Measurements from ENCODE around the gene TUBG1. TPM values are rescaled to one million over a fixed set of nuclear protein-coding genes. Genes with fewer than 3 reads are reported as not detected.
"Not testable (repeated sequence)": the region's sequence is repeated elsewhere in the genome, so short reads cannot be mapped to it uniquely, and the experiment has no call there.

TUBG1 gene
- total and polyA plus RNA-seq, 8 donors: 18.5 to 72.4 (median 45.7) TPM

DNA sequence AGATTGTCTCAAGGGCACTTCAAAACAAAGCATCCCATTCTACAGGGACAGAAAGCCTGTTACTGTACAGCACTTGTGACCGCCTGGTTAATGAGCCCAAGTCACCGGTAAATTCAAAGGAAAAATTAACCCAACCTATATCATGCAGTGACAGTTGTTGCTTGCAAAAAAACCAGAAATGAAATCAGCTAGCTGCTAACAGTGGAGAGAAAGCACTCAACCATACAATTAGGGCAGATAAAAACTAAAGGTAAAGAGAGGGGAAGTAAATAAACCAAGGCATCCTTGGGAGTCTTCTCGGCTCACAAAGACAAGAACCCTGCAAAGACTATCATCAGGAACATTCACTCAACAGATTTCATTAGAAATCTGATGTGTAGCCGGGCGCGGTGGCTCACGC is 6.2 kb upstream of the TUBG1 start:
- Histone ChIP-seq H3K4me3 (no peak overlapping the region), H3K9me3 (no peaks in the 10 kb centered on the region), H3K36me3 (peaks cover 0 to 15% (median 7%) of the 10 kb centered on the region in 4 donors), H3K27ac (no peak overlapping the region), H3K27me3 (no peaks in the 10 kb centered on the region), H3K4me1 (peaks cover 23 to 55% (median 46%) of the 10 kb centered on the region in 4 donors)
- TF ChIP-seq EP300 (IDR thresholded peaks at IDR 0.05) (no peak), POLR2AphosphoS5 (IDR thresholded peaks at IDR 0.05) (no peak), POLR2A (IDR thresholded peaks at IDR 0.05) (no peak)
- TF ChIP-seq, protein P1, sequence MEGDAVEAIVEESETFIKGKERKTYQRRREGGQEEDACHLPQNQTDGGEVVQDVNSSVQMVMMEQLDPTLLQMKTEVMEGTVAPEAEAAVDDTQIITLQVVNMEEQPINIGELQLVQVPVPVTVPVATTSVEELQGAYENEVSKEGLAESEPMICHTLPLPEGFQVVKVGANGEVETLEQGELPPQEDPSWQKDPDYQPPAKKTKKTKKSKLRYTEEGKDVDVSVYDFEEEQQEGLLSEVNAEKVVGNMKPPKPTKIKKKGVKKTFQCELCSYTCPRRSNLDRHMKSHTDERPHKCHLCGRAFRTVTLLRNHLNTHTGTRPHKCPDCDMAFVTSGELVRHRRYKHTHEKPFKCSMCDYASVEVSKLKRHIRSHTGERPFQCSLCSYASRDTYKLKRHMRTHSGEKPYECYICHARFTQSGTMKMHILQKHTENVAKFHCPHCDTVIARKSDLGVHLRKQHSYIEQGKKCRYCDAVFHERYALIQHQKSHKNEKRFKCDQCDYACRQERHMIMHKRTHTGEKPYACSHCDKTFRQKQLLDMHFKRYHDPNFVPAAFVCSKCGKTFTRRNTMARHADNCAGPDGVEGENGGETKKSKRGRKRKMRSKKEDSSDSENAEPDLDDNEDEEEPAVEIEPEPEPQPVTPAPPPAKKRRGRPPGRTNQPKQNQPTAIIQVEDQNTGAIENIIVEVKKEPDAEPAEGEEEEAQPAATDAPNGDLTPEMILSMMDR (IDR thresholded peaks at IDR 0.05): no peak
- intact Hi-C loops (cut with DNase I; ENCODE audit: low total_unique reads): no loop called here
- DNase-seq: no peak
- WGBS, 5 donors: 91 to 94% (median 93%) methylated on average over 7 of the region's 7 CpGs

DNA sequence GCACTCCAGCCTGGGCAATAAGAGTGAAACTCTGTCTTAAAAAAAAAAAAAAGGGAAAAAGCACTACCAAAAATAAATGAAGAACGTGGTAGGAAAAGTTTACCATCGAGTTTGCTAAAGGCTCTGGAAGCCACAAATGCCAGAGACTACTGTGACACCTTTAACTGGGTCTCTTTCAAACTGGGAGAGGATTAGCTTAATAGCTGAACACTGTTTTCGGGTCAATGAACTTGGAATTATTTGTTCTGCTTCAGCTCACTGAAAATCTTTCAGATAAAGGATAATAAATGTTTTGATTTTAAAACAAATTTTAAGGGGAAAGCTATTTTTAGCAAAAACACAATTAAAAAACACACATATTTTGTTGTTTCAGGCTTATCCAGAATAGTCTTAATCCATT is 1.7 kb upstream of the TUBG1 start:
- H3K9me3 ChIP-seq: no peaks in the 10 kb centered on the region
- peaks cover 11 to 23% (median 16%) of the 10 kb centered on the region in 4 donors for H3K36me3 ChIP-seq
- H3K27ac ChIP-seq: peak overlapping the region in 2 of 5 donors; percentile 91 to 94
- TF ChIP-seq POLR2A (IDR thresholded peaks at IDR 0.05) (no peak), EP300 (IDR thresholded peaks at IDR 0.05) (no peak), POLR2AphosphoS5 (IDR thresholded peaks at IDR 0.05) (no peak)
- TF ChIP-seq, protein P1 (IDR thresholded peaks at IDR 0.05): no peak
- intact Hi-C loops (cut with DNase I; ENCODE audit: low total_unique reads): no loop called here
- H3K4me3 ChIP-seq: peak overlapping the region; percentile 71 to 91 (median 83)
- H3K27me3 ChIP-seq: no peaks in the 10 kb centered on the region
- DNase-seq: no peak
- peaks cover 29 to 58% (median 44%) of the 10 kb centered on the region in 4 donors for H3K4me1 ChIP-seq
- WGBS, 5 donors: 19 to 45% (median 31%) methylated on average over 3 of the region's 3 CpGs

DNA sequence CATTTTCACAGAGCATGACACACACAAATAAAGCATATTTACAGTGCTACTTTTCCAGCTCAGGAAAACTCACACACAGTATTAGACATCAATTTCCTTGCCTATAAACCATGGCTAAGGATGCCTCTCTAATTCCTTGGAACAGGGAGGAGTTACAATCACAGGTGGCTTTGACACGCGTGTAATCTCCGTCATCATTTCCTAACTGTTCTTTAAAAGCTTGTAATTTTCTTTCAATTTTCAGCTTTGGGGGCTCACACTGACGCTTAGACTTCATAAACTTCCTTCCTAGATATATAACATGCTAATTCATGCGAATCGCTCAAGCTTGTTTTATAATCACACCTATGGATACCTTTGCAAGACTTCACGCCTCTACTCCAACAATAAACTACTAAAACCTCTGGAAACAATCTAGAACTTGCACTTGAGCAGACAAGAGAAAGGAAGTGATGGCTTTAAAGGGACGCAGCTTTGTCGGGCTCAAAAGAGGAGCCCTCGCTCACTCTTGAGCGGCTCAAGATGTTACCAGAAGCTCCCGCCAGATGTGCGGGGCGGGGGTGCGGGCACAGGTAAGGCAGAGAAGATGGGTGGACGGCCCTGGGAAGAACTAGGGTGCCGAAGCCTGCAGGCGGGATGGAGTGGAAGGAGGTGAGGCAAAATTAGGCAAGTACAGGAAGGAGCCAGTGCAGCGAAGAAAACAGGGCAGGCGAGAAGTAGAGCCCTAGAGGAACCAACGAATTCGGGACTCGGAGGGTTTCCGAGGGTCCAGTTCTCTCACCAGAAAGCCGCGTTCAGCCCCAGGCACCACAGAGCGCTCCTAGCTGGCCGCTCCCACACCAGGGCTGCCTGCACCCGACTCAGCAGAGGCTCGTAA is 940 bp upstream of the TUBG1 start:
- Histone ChIP-seq H3K9me3 (no peaks in the 10 kb centered on the region), H3K4me1 (peaks cover 29 to 58% (median 42%) of the 10 kb centered on the region in 4 donors), H3K36me3 (peaks cover 19 to 26% (median 21%) of the 10 kb centered on the region in 4 donors), H3K27me3 (no peaks in the 10 kb centered on the region), H3K27ac (peak overlapping the region; percentile 91 to 95 (median 92)), H3K4me3 (peak overlapping the region; percentile 71 to 91 (median 83))
- no peak for TF ChIP-seq EP300 (IDR thresholded peaks at IDR 0.05)
- TF ChIP-seq, protein P1 (IDR thresholded peaks at IDR 0.05): peak in 1 of 7 experiments; percentile 18
- DNase-seq: no peak
- 0 to 1% (median 1%) methylated on average over 28 to 30 of the region's 30 CpGs for WGBS, 5 donors
- intact Hi-C loops (cut with DNase I; ENCODE audit: low total_unique reads): no loop called here

DNA sequence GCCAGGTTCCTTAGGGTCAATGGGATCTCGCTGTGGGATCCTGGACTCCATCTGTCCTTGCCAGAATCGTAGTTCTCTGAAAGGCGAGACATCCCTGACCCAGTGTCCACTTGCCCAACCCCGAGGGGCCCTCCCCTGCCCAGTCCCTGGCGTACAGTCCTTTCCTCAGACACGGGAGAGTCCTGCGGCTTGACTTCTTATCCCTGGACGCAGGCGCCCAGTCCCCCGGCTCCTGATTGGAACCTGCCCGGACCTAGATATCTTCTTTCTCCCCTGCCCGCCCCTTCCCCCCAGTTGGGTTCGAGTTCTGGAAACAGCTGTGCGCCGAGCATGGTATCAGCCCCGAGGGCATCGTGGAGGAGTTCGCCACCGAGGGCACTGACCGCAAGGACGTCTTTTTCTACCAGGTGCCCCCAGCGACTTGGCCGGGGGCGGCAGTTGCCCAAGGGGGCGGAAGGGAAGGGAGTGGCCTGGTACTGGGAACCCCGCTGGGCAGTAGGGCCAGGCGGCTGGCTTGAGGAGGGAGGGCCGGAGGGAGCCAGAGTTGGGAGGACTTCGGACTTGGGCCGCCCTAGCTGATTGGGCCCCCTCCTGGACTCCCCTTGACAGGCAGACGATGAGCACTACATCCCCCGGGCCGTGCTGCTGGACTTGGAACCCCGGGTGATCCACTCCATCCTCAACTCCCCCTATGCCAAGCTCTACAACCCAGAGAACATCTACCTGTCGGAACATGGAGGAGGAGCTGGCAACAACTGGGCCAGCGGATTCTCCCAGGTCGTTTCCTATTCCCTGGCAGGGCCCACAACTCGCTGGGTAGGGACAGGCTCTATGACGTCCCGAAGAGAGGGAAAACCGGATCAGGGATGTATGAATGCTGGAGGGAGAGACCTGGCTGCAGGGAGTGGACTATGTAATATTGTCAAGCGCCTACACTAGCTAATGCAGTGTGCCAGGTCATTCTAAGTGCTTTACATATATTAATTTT is 625 bp downstream of the TUBG1 start:
- peak in 1 of 2 donors; percentile 48 for DNase-seq
- peak overlapping the region; percentile 81 to 94 (median 91) for H3K27ac ChIP-seq
- peaks cover 29 to 47% (median 41%) of the 10 kb centered on the region in 4 donors for H3K4me1 ChIP-seq
- H3K27me3 ChIP-seq; H3K9me3 ChIP-seq; intact Hi-C loops (cut with DNase I; ENCODE audit: low total_unique reads): not testable (repeated sequence)
- peak overlapping the region; percentile 71 to 91 (median 83) for H3K4me3 ChIP-seq
- H3K36me3 ChIP-seq: peaks cover 34 to 39% (median 37%) of the 10 kb centered on the region in 4 donors
- WGBS, 5 donors: 7 to 10% (median 8%) methylated on average over 27 to 35 of the region's 42 CpGs
